Dendritic cell treated with granulocyte-macrophage colony-stimulating factor and Interleukin-4, amounts not matched to agents 40 ng/mL and 50 ng/mL, for 4 days (primary cell): Measurements from ENCODE around the gene CCL16.
A peak's percentile ranks its signal among the peaks of the same experiment; 100 is the strongest.
"Not testable (repeated sequence)": the region's sequence is repeated elsewhere in the genome, so short reads cannot be mapped to it uniquely, and the experiment has no call there.

Experiments
- H3K27ac Mint-ChIP-seq: one replicate; pipeline ENCODE4 v1.8.0; 2022; ENCODE audit warnings: mild to moderate bottlenecking, mixed read lengths
- H3K27me3 Mint-ChIP-seq: one replicate; pipeline ENCODE4 v1.8.0; 2022; ENCODE audit warnings: mild to moderate bottlenecking, mixed read lengths
- H3K36me3 Mint-ChIP-seq: one replicate; pipeline ENCODE4 v1.8.0; 2022; ENCODE audit warnings: low read depth, mixed read lengths
- H3K4me1 Mint-ChIP-seq: one replicate; pipeline ENCODE4 v1.8.0; 2022; ENCODE audit warnings: low read depth, mixed read lengths
- H3K4me3 Mint-ChIP-seq: one replicate; pipeline ENCODE4 v1.8.0; 2022; ENCODE audit warnings: mild to moderate bottlenecking, moderate library complexity, mixed read lengths
- H3K9me3 Mint-ChIP-seq: one replicate; pipeline ENCODE4 v1.8.0; 2022; ENCODE audit warnings: mixed read lengths
- intact Hi-C: fragments of 100-400 bp; cut with micrococcal nuclease; formaldehyde crosslinking; loops from one replicate; pipeline ENCODE4 v1.15.0; 2022

The CCL16 gene

DNA sequence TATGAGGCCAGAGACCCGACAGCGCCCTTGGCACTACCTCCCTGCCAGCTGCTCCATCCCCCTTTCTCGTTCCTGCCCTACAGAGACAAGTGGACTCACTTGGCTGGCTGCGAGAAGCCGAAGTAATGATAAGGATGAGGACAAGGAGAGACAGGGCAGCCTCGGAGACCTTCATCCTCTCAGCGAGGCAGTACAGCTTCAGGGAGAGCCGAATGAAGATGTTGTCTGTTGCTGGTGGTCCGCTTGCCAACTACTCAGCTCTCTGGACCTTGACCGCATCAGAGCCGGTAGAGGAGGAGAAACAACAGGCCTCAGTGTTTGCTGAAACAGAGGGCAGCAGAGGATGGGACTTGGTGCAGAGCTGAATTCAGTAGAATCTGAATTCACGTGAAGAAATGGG, at the start of gene CCL16:
CCL16 (minus strand) TSS at position 252 of the 400 bp plus-strand sequence; CDS start at position 175, 77 bp downstream.
- Mint-ChIP-seq H3K4me3 (no peak within 1 kb of the TSS), H3K9me3 (no peaks in the 10 kb centered on the region), H3K27ac (peak within 1 kb of the TSS; percentile 54), H3K27me3 (peaks cover 6% of the 10 kb centered on the region), H3K4me1 (peaks cover 68% of the 10 kb centered on the region), H3K36me3 (peaks cover 13% of the 10 kb centered on the region)
- intact Hi-C loops = no loop called here

GRCh38 chr17:36030956-36031355, 49.7 kb upstream of the CCL16 start:
- Mint-ChIP-seq H3K4me3 (no peak overlapping the region), H3K27ac (peak overlapping the region; percentile 57), H3K36me3 (no peaks in the 10 kb centered on the region), H3K4me1 (peaks cover 70% of the 10 kb centered on the region), H3K9me3 (no peaks in the 10 kb centered on the region), H3K27me3 (peaks cover 6% of the 10 kb centered on the region)
- intact Hi-C loops = loop anchor here (5.0 kb wide), 1 partner anchor 41 kb away; no protein-coding TSS in a partner anchor

- intact Hi-C loops = no loop called here
- no peaks in the 10 kb centered on the region for H3K36me3 Mint-ChIP-seq
- peaks cover 70% of the 10 kb centered on the region for H3K4me1 Mint-ChIP-seq
- no peaks in the 10 kb centered on the region for H3K9me3 Mint-ChIP-seq
- peak overlapping the region; percentile 33 for H3K27ac Mint-ChIP-seq
- peaks cover 6% of the 10 kb centered on the region for H3K27me3 Mint-ChIP-seq
- no peak overlapping the region for H3K4me3 Mint-ChIP-seq
Measured at GRCh38 chr17:36027761-36028160, 46.5 kb upstream of the CCL16 start.

- Mint-ChIP-seq H3K4me3 (no peak overlapping the region), H3K4me1 (peaks cover 71% of the 10 kb centered on the region), H3K27ac (peak overlapping the region; percentile 49), H3K27me3 (peaks cover 4% of the 10 kb centered on the region), H3K36me3 (no peaks in the 10 kb centered on the region), H3K9me3 (no peaks in the 10 kb centered on the region)
- intact Hi-C loops = no loop called here
Measured at GRCh38 chr17:36024106-36024869, 43.0 kb upstream of the CCL16 start.

DNA sequence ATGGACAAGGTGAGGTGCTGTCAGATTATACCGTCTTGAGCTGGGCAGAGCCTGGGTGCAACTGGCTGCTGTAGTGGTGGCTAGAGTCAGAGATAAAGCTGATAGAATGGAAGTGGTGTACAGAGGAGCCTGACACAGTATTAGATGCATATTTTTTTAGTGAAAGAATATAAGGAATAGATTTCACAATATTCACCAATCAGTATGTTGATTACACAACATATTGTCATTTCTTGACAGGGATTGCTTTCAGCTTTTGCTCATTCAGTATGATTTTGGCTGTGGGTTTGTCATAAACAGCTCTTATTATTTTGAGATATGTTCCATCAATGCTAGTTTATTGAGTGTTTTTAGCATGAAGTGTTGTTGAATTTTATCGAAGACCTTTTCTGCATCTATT, 38.1 kb upstream of the CCL16 start:
- Mint-ChIP-seq H3K27ac (peak overlapping the region; percentile 87), H3K27me3 (peaks cover 1% of the 10 kb centered on the region), H3K4me3 (no peak overlapping the region), H3K9me3 (no peaks in the 10 kb centered on the region), H3K4me1 (peaks cover 64% of the 10 kb centered on the region), H3K36me3 (peaks cover 30% of the 10 kb centered on the region)
- intact Hi-C loops = loop anchor here (2.0 to 5.0 kb wide), 3 partner anchors 15 to 53 kb away; no protein-coding TSS in a partner anchor

- Mint-ChIP-seq H3K9me3 (no peaks in the 10 kb centered on the region), H3K4me1 (peaks cover 71% of the 10 kb centered on the region), H3K27me3 (peaks cover 1% of the 10 kb centered on the region), H3K4me3 (peak within 1 kb of the TSS; percentile 80), H3K36me3 (peaks cover 46% of the 10 kb centered on the region), H3K27ac (peak within 1 kb of the TSS; percentile 87)
- intact Hi-C loops = loop anchor here (2.0 to 5.0 kb wide), 3 partner anchors 17 to 55 kb away; no protein-coding TSS in a partner anchor
Measured at GRCh38 chr17:36017799-36018198, 36.5 kb upstream of the CCL16 start, which contains the start of gene CCL23. TSS of gene CCL23 (minus strand) at chr17:36017972. CDS start at chr17:36017897, 75 bp downstream.

DNA sequence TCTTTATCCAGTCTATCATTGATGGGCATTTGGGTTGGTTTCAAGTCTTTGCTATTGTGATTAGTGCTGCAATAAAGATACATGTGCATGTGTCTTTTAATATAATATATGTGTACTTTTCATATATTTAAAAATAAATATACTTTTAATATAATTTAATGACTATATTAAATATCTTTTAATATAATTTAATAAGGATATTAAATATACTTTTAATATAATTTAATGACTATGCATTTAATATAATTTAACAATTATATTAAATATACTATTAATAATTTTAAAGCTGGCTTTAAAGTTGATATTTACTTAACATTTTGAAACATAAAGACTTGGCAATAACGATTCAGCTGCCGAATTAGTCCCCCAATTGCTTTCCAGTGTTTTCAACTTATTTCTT, 35.3 kb upstream of the CCL16 start:
- peak overlapping the region; percentile 87 for H3K27ac Mint-ChIP-seq
- peak overlapping the region; percentile 83 for H3K4me3 Mint-ChIP-seq
- H3K9me3 Mint-ChIP-seq = no peaks in the 10 kb centered on the region
- H3K27me3 Mint-ChIP-seq = peaks cover 1% of the 10 kb centered on the region
- H3K4me1 Mint-ChIP-seq = peaks cover 71% of the 10 kb centered on the region
- intact Hi-C loops = loop anchor here (5.0 kb wide), 2 partner anchors 41 to 56 kb away; no protein-coding TSS in a partner anchor
- H3K36me3 Mint-ChIP-seq = peaks cover 58% of the 10 kb centered on the region

- Mint-ChIP-seq H3K27ac (peak overlapping the region; percentile 86), H3K4me1 (peaks cover 68% of the 10 kb centered on the region), H3K36me3 (peaks cover 65% of the 10 kb centered on the region), H3K4me3 (peak overlapping the region; percentile 83)
- H3K9me3 Mint-ChIP-seq, H3K27me3 Mint-ChIP-seq: not testable (repeated sequence)
- intact Hi-C loops = loop anchor here (5.0 kb wide), 2 partner anchors 41 to 56 kb away; no protein-coding TSS in a partner anchor
Measured at GRCh38 chr17:36015895-36016294, 34.6 kb upstream of the CCL16 start.

- intact Hi-C loops = loop anchor here (5.0 kb wide), 2 partner anchors 42 to 57 kb away; no protein-coding TSS in a partner anchor
- Mint-ChIP-seq H3K27ac (peak overlapping the region; percentile 86), H3K36me3 (peaks cover 74% of the 10 kb centered on the region), H3K27me3 (no peaks in the 10 kb centered on the region), H3K9me3 (peaks cover 10% of the 10 kb centered on the region), H3K4me3 (peak overlapping the region; percentile 75), H3K4me1 (peaks cover 67% of the 10 kb centered on the region)
Measured at GRCh38 chr17:36014946-36015345, 33.6 kb upstream of the CCL16 start.

DNA sequence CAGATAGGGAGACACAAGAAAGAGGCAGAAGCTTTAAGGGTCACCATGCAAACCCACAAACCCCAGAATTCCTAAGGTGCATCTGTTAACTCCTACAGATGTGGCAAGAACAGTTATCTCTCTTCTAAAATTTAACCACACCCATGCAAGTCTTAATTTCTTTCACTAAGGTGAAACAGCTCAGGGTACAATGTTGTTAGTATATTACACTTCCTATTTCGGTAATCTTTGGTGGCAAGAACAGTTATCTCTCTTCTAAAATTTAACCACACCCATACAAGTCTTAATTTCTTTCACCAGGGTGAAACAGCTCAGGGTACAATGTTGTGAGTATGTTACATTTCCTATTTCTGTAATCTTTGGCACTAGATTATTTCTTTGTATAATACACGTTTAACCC, 29.9 kb upstream of the CCL16 start:
- H3K27me3 Mint-ChIP-seq = no peaks in the 10 kb centered on the region
- peaks cover 62% of the 10 kb centered on the region for H3K36me3 Mint-ChIP-seq
- H3K9me3 Mint-ChIP-seq = peaks cover 20% of the 10 kb centered on the region
- peak overlapping the region; percentile 77 for H3K27ac Mint-ChIP-seq
- peaks cover 43% of the 10 kb centered on the region for H3K4me1 Mint-ChIP-seq
- no peak overlapping the region for H3K4me3 Mint-ChIP-seq
- intact Hi-C loops = no loop called here

GRCh38 chr17:36008998-36009665, 27.8 kb upstream of the CCL16 start:
- peaks cover 41% of the 10 kb centered on the region for H3K36me3 Mint-ChIP-seq
- no peak overlapping the region for H3K4me3 Mint-ChIP-seq
- peaks cover 20% of the 10 kb centered on the region for H3K9me3 Mint-ChIP-seq
- H3K27ac Mint-ChIP-seq = peak overlapping the region; percentile 41
- intact Hi-C loops = loop anchor here (1.0 kb wide), 1 partner anchor 39 kb away; no protein-coding TSS in a partner anchor
- peaks cover 44% of the 10 kb centered on the region for H3K4me1 Mint-ChIP-seq
- no peaks in the 10 kb centered on the region for H3K27me3 Mint-ChIP-seq

GRCh38 chr17:36004594-36005108, 23.4 kb upstream of the CCL16 start:
- H3K27me3 Mint-ChIP-seq = no peaks in the 10 kb centered on the region
- peaks cover 9% of the 10 kb centered on the region for H3K9me3 Mint-ChIP-seq
- intact Hi-C loops = no loop called here
- H3K4me3 Mint-ChIP-seq = no peak overlapping the region
- no peaks in the 10 kb centered on the region for H3K36me3 Mint-ChIP-seq
- H3K27ac Mint-ChIP-seq = peak overlapping the region; percentile 66
- H3K4me1 Mint-ChIP-seq = peaks cover 24% of the 10 kb centered on the region

- no peak overlapping the region for H3K4me3 Mint-ChIP-seq
- intact Hi-C loops = no loop called here
- H3K9me3 Mint-ChIP-seq = no peaks in the 10 kb centered on the region
- no peaks in the 10 kb centered on the region for H3K27me3 Mint-ChIP-seq
- H3K4me1 Mint-ChIP-seq = peaks cover 32% of the 10 kb centered on the region
- H3K36me3 Mint-ChIP-seq = no peaks in the 10 kb centered on the region
- no peak overlapping the region for H3K27ac Mint-ChIP-seq
Measured at GRCh38 chr17:36002631-36003030, 21.3 kb upstream of the CCL16 start.
